ENCODE data around the gene TRPT1. TPM values are rescaled to one million over a fixed set of nuclear protein-coding genes. Genes with fewer than 3 reads are reported as not detected.

Gene TRPT1
- polyA plus RNA-seq, 2 of the 4 experiments (the other 2 are of a cell fraction) = 18.6 to 28.5 TPM

DNA sequence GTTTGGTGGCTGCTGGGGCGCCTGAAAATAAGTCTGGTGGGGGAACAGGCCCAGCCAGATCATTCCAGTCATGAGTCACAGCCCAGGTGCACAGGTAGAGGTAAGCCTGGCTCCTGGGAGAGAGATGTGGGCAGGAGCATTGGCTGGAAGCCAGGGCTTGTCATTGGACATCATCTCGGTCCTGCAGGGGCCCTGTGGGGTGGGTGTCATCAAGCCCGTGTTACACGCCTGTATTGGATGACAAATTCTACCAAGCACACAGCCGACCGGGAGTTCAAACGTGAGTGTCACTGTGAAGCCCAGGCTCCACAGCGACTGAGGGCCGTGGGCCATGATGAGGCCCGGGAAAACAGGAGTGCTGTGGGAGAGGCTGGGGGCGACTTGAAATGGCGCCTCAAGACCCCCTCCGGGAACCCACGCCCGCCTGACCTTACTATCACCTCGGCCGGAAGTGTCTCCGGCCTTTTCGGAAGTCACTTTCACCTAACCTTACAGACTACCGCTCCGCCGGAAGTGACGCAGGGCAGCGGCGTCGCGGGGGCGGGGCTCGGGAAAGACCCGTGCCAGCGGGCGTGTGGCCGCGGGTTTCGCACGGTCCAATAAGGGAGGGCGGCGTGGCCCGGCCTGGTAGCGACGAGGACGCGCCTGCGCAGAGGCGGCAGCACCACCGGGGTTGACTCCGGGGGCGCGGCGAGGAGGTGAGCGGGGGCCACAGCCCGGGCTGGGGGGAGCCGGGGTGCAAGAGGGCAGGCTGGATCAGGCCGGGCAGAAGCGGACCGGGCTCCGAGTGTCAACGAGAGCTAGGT, 14.7 kb upstream of the TRPT1 start, which contains the start of gene FKBP2:
FKBP2 (plus strand) TSS at position 661 of the 806 bp plus-strand sequence. CDS start 1,293 bp downstream, outside the sequence.
- FAIRE-seq = no peak

More for the DNA sequence above, 14.7 kb upstream of the TRPT1 start, which contains the start of gene FKBP2:
- Histone ChIP-seq H3K4me3 (peak within 1 kb of the TSS; percentile 73), H3K9me3 (no peaks in the 10 kb centered on the region), H3K4me1 (peaks cover 43% of the 10 kb centered on the region), H3K27ac (peak within 1 kb of the TSS; percentile 91 to 98), H3K4me2 (peak within 1 kb of the TSS; percentile 100)
- ChIA-PET POLR2A (interaction anchor here (0.7 to 2.7 kb wide), 15 partner anchors 8 to 102 kb away, joined by 3 to 15 read pairs (median 5); partner anchors contain the start of genes BAD, DNAJC4, GPR137 and MACROD1), CTCF (interaction anchor here (0.8 to 12.2 kb wide), 4 partner anchors 10 to 63 kb away, joined by 3 to 206 read pairs (median 4); partner anchors contain the start of genes CATSPERZ, ESRRA and STIP1)
- ATAC-seq (peak; percentile 41 to 64), DNase-seq (ENCODE audit: low read depth in 1 of 2, low spot score in 1 of 2) (peak; percentile 94 to 98)
- TF ChIP-seq, protein P1, sequence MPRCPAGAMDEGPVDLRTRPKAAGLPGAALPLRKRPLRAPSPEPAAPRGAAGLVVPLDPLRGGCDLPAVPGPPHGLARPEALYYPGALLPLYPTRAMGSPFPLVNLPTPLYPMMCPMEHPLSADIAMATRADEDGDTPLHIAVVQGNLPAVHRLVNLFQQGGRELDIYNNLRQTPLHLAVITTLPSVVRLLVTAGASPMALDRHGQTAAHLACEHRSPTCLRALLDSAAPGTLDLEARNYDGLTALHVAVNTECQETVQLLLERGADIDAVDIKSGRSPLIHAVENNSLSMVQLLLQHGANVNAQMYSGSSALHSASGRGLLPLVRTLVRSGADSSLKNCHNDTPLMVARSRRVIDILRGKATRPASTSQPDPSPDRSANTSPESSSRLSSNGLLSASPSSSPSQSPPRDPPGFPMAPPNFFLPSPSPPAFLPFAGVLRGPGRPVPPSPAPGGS (IDR thresholded peaks at IDR 0.05) = peak; percentile 94
- TF ChIP-seq TP53 (CRISPR knock-in tag; IDR thresholded peaks at IDR 0.05) (no peak), POLR2AphosphoS2 (conservative IDR thresholded peaks at IDR 0.05; ENCODE audit: low read length) (no peak), FOSL2 (IDR thresholded peaks at IDR 0.05) (no peak), FOSL2 (CRISPR knock-in tag; IDR thresholded peaks at IDR 0.05) (no peak), EHMT2 (IDR thresholded peaks at IDR 0.05; ENCODE audit: low read depth) (no peak), RFX5 (IDR thresholded peaks at IDR 0.05) (peak; percentile 70; the same call in 1 of the 2 replicates), JUN (IDR thresholded peaks at IDR 0.05) (peak; percentile 69 to 91; a peak in 4 of 5 replicates), GATA3 (IDR thresholded peaks at IDR 0.05; ENCODE audit: borderline replicate concordance) (peak; percentile 27; the same call in 1 of the 2 replicates), PHF8 (IDR thresholded peaks at IDR 0.05; ENCODE audit: borderline replicate concordance, low read depth) (peak; percentile 52), CHD2 (IDR thresholded peaks at IDR 0.05; ENCODE audit: low read length, partially characterized antibody) (no peak), EHF (CRISPR knock-in tag; IDR thresholded peaks at IDR 0.05) (peak; percentile 58; the same call in 1 of the 2 replicates), POLR2A (IDR thresholded peaks at IDR 0.05; ENCODE audit: low read length) (peak; percentile 66), FOXS1 (CRISPR knock-in tag; IDR thresholded peaks at IDR 0.05) (no peak), RARB (CRISPR knock-in tag; IDR thresholded peaks at IDR 0.05) (peak; percentile 71; the same call in 1 of the 2 replicates), MYC (IDR thresholded peaks at IDR 0.05; ENCODE audit: borderline replicate concordance, low read length) (no peak), FOSB (CRISPR knock-in tag; IDR thresholded peaks at IDR 0.05) (no peak), BHLHE40 (IDR thresholded peaks at IDR 0.05; ENCODE audit: low read depth, low read length) (peak; percentile 84), KDM1A (IDR thresholded peaks at IDR 0.05; ENCODE audit: low read depth) (no peak)
- TF ChIP-seq, protein P2, sequence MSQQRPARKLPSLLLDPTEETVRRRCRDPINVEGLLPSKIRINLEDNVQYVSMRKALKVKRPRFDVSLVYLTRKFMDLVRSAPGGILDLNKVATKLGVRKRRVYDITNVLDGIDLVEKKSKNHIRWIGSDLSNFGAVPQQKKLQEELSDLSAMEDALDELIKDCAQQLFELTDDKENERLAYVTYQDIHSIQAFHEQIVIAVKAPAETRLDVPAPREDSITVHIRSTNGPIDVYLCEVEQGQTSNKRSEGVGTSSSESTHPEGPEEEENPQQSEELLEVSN (IDR thresholded peaks at IDR 0.05; ENCODE audit: borderline replicate concordance, low read depth) = peak; percentile 46; the same call in 1 of the 2 replicates
- TF ChIP-seq, protein P3, sequence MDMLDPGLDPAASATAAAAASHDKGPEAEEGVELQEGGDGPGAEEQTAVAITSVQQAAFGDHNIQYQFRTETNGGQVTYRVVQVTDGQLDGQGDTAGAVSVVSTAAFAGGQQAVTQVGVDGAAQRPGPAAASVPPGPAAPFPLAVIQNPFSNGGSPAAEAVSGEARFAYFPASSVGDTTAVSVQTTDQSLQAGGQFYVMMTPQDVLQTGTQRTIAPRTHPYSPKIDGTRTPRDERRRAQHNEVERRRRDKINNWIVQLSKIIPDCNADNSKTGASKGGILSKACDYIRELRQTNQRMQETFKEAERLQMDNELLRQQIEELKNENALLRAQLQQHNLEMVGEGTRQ (IDR thresholded peaks at IDR 0.05) = peak; percentile 43; the same call in 1 of the 2 replicates
- TF ChIP-seq, protein P4, sequence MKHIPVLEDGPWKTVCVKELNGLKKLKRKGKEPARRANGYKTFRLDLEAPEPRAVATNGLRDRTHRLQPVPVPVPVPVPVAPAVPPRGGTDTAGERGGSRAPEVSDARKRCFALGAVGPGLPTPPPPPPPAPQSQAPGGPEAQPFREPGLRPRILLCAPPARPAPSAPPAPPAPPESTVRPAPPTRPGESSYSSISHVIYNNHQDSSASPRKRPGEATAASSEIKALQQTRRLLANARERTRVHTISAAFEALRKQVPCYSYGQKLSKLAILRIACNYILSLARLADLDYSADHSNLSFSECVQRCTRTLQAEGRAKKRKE (CRISPR knock-in tag; IDR thresholded peaks at IDR 0.05; ENCODE audit: low read depth) = no peak
- TF ChIP-seq, protein P5, sequence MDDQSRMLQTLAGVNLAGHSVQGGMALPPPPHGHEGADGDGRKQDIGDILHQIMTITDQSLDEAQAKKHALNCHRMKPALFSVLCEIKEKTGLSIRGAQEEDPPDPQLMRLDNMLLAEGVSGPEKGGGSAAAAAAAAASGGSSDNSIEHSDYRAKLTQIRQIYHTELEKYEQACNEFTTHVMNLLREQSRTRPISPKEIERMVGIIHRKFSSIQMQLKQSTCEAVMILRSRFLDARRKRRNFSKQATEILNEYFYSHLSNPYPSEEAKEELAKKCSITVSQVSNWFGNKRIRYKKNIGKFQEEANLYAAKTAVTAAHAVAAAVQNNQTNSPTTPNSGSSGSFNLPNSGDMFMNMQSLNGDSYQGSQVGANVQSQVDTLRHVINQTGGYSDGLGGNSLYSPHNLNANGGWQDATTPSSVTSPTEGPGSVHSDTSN (IDR thresholded peaks at IDR 0.05) = peak; percentile 61; the same call in 1 of the 2 replicates
- TF ChIP-seq, protein P6, sequence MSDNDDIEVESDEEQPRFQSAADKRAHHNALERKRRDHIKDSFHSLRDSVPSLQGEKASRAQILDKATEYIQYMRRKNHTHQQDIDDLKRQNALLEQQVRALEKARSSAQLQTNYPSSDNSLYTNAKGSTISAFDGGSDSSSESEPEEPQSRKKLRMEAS (IDR thresholded peaks at IDR 0.05) = peak; percentile 69
- TF ChIP-seq, protein P7, sequence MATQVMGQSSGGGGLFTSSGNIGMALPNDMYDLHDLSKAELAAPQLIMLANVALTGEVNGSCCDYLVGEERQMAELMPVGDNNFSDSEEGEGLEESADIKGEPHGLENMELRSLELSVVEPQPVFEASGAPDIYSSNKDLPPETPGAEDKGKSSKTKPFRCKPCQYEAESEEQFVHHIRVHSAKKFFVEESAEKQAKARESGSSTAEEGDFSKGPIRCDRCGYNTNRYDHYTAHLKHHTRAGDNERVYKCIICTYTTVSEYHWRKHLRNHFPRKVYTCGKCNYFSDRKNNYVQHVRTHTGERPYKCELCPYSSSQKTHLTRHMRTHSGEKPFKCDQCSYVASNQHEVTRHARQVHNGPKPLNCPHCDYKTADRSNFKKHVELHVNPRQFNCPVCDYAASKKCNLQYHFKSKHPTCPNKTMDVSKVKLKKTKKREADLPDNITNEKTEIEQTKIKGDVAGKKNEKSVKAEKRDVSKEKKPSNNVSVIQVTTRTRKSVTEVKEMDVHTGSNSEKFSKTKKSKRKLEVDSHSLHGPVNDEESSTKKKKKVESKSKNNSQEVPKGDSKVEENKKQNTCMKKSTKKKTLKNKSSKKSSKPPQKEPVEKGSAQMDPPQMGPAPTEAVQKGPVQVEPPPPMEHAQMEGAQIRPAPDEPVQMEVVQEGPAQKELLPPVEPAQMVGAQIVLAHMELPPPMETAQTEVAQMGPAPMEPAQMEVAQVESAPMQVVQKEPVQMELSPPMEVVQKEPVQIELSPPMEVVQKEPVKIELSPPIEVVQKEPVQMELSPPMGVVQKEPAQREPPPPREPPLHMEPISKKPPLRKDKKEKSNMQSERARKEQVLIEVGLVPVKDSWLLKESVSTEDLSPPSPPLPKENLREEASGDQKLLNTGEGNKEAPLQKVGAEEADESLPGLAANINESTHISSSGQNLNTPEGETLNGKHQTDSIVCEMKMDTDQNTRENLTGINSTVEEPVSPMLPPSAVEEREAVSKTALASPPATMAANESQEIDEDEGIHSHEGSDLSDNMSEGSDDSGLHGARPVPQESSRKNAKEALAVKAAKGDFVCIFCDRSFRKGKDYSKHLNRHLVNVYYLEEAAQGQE (IDR thresholded peaks at IDR 0.05) = no peak
- WGBS (ENCODE audit: missing lambda C conversion rate) = 1% methylated on average over 13 of the region's 58 CpGs

Measured in A549 (cell line).